Mesenteric fat pad (tissue), 1 donor: ENCODE data around the gene MYO1H. TPM values are rescaled to one million over a fixed set of nuclear protein-coding genes. Genes with fewer than 3 reads are reported as not detected.

ENCODE experiments used
- DNase-seq: peaks from one replicate; pipeline ENCODE4 v3.0.0-alpha.2; 2020; ENCODE audit warnings: low spot score
- total RNA-seq: library from RNA; stranded (reverse); fragmentation: NEBNext Ultra II Directional; extraction: Animal tissue kit (Norgen Biotek cat#: 25700); gene quantifications from one replicate; pipeline ENCODE4 v1.2.1, GENCODE V29; 2021
- donor health status: DM: yes; HTN: yes; CAD: no.

The MYO1H gene
- total RNA-seq, 1 donor from 2014 or later: 0.10 TPM

DNA sequence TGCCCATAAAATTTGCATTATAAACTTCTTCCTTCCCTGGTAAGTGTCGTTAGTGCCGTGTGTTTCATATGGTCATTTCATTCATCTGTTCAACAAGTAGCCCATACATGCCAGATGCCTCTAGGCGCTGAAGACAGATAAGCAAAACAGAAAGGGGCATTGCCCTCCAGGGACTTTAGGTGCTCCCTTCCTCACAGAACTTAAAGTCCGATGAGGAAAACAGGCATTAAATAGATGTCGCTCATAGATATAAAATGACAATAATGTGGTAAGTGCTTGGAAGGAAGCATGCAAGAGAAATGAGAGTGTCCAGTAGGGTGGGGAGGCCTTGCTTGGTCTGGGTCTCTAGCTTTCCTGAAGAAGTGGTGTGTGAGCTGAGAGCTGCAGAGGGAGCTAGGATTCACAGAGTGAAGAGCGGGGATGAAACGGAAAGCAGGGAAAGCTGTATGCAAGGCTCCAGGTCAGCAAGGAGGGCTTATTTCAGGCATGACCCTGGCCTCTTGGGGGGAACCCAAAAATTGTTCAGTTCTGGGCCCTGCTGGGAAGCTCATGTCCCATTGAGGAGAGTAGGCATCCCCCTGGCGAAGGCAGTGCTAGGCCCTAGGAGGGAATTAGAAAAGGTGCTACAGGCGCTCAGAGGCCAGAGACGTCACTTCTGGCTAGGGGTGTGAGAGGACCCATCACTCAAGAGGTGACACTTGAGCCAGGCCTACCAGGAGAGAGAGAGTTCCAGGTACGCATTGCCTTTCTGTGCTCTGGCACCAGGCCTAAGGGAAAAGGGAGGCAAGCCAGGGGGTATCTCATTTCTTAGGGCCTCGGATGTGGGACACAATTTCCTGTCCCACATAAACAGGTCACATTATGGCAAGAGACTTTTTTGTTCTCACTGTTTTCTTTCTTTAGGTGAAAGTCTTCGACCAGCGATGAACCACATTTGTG, 141.6 kb downstream of the MYO1H start:
- no peak for DNase-seq

DNA sequence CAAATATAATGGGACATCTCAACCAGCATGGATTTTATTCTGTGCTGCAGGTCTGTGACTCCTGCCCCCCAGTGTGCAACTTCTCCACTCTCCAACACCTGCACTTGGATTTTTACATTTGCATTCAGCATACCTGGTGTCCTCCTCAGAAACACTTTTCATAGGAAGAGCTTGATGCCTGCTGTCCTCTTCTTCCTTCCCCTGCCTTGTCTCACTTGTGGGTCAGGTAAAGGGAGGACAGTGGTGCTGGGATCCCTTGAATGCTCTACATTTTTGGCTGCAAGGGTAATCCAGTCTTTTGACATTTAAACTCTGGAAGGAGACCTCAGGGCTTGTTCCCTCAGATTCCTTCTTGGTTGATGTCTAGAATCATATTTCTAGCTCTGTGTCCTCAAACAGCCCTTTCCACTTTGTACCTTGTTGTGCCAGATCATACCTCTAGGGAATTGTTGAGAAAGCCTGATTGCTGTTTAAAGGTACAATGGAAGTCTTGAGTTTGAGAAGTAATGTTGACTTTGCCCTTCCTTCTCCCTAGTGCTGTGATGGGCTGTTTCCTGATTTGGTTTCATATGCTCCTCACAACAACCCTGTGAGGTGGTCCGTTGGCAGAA, 142.4 kb downstream of the MYO1H start:
- DNase-seq: no peak

DNA sequence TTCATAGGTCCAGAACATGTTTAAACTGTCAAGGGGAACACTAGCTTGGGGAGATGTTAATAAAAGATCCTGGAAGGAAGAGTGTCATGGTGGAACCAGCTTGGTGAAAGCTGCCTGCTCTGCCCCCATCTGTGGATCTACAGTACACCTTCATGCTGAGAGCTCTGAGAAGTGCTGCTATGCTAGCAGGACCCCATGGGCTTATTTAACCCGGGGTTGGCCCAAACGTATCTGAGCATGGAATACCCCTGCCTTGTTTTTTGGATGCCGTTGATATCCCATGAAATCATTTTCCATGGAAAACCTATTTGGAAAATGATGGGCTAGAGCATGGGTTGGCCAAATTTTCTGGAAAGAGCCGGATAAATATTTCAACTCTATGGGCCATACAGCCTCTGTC, 144.0 kb downstream of the MYO1H start:
- no peak for DNase-seq

DNA sequence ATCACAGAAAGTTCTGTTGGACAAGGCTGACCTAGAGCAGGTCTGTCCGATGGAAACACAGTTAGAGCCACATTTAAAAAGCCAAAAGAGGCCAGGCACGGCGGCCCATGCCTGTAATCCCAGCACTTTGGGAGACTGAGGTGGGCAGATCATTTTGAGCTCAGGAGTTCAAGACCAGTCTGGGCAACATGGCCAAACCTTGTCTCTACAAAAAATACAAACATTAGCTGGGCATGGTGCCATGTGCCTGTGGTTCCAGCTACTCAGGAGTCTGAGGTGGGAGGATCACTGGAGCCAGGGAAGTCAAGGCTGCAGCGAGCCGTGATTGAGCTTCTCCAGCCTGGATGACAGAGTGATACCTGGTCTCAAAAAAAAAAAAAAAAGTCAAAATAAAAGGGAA, 144.7 kb downstream of the MYO1H start:
- no peak for DNase-seq

DNA sequence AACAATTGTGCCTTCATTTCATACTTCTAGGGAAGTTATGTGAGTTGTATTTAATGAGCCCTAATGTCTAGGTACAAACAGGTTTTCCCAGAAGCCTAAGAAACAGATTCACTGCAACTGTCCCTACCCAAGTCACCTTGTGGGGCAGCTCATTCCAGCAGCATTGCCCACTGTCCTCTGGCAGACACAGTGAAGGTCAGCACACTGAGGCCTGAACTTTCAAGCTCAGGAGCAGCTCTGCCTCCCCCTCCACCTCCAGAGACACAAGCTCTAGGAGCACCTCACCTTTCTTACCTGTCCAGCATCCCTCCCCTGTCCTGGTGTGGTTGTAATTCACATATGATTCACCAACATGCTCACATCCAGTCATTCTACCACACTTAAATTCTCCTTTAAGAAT, 145.4 kb downstream of the MYO1H start:
- DNase-seq: no peak

DNA sequence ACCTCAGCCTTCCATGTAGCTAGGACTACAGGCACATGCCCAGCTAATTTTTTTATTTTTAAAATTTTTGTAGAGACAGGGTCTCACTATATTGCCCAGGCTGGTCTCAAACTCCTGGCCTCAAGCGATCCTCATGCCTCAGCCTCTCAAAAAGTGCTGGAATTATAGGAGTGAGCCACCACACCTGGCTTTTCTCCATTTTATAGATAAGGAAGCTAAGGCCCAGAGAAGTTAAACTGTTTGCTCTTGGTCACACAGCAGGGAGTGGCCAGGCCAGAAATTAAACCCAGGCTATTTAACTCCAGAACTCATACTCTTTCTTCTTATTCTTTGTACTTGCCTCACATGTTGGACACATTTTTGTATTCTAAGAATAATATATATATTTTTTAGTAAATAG, 146.2 kb downstream of the MYO1H start:
- DNase-seq: no peak

DNA sequence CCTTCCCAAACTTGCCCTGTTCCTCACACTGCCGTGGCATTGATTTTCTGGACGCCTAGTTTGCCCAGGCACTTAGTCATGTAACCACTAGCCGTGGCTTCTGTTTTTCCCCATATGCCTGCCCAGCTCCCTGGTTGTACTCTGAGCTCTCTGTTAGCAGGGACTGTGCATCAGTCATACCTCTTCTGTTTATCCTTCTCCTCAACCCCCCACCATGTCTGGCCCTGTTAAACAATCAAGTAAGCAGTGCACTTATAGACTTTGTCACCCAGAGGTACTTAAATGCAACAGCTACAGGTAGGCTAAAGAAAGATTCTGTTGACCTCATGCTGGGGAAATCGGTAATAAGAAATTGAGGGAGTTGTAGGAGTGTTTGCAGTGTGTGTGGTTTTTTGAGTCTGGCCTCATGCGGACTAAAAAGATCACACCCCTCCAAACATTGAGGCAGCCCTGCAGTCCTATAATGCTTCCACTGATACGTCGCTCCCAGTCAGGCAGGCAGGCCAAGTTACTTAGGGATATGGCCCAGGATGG, 146.7 kb downstream of the MYO1H start:
- DNase-seq: no peak

DNA sequence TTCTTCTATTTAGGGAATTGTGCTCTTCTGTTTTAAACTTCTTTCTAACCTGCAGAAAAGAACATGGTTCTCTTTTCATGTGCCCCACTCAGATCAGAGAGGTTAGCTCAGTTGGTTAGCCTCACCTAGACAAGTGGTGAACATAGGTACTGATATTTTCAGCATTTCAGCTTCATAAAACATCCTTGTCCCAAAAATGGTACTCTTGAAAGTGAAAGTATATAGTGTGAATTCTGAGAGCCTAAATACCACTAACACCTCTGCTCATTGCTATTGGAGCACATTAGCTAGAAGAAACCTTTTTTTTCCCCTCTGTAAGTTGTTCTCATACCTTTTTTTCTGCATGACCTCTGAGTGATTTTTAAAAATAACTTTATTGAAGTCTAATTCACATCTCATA, 147.3 kb downstream of the MYO1H start:
- no peak for DNase-seq

DNA sequence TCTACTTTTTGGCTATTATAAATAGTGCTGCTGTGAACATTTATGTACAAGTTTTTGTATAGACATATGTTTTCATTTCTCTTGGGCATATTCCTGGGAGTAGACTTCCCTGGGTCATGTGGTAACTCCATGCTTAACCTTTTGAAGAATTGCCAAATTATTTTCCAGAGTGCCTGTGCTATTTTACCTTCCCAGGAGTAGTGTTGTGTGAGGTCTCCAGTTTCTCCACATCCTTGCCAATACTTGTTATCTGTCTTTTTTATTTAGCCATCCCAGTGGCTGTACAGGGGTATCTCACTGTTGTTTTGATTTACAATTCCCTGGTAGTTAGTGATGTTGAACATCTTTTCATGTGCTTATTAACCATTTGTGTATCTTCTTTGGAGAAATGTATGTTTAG, 148.6 kb downstream of the MYO1H start:
- DNase-seq: no peak

DNA sequence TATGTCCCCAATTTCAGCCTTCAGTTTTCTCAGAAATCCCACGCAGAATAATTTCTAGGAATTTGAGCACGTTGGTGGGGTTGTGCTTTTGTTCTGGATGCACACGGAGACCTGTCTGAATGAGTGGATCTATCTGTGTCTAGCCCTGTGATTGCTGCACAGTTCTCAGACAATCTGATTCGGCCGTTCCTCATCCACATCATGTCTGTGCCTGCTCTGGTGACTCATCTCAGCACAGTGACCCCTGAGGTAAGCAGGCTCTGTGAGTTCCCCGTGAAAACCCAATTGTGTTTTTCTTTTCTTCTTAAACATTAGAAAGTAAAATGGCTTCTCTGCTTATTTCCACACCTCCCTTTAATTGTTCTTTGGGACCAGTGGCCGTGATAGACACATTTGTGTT, 150.0 kb downstream of the MYO1H start:
- no peak for DNase-seq

Other genes with a start within 250 kb of the MYO1H start
- gene ACACB, start 231.3 kb upstream of the MYO1H start, total RNA-seq: 1,896 TPM
- not detected for gene FOXN4, start 38.6 kb upstream of the MYO1H start, total RNA-seq
- 103 TPM for gene KCTD10, start 129.4 kb downstream of the MYO1H start, total RNA-seq
- 30.5 TPM for gene UBE3B, start 129.7 kb downstream of the MYO1H start, total RNA-seq
- 26.8 TPM for gene MMAB, start 225.6 kb downstream of the MYO1H start, total RNA-seq
- gene MVK, start 225.9 kb downstream of the MYO1H start, total RNA-seq: 9.1 TPM